Activated naive CD4-positive, alpha-beta T cell treated with Interleukin-2 at 50 U/mL for 16 hours (primary cell): ENCODE data around the gene CYBA.
"Not testable (repeated sequence)": the region's sequence is repeated elsewhere in the genome, so short reads cannot be mapped to it uniquely, and the experiment has no call there.

ENCODE experiments used
- DNase-seq: peaks from one replicate; pipeline ENCODE4 v3.0.0-alpha.2; 2020

Gene CYBA

GRCh38 chr16:88686062-88686438 lies 35.2 kb upstream of the CYBA start:
- DNase-seq: peak; percentile 50

- DNase-seq: peak; percentile 73
Measured at GRCh38 chr16:88685156-88686061, 34.6 kb upstream of the CYBA start.

GRCh38 chr16:88684569-88685155 lies 33.8 kb upstream of the CYBA start:
- DNase-seq: no peak

- peak; percentile 70 for DNase-seq
Measured at GRCh38 chr16:88681709-88682451, 31.0 kb upstream of the CYBA start.

GRCh38 chr16:88681084-88681680 lies 30.3 kb upstream of the CYBA start:
- peak; percentile 48 for DNase-seq

- no peak for DNase-seq
Measured at GRCh38 chr16:88680554-88681083, 29.8 kb upstream of the CYBA start.

- no peak for DNase-seq
Measured at GRCh38 chr16:88678224-88678979, 27.5 kb upstream of the CYBA start.

GRCh38 chr16:88677721-88678120 lies 26.9 kb upstream of the CYBA start:
- no peak for DNase-seq

GRCh38 chr16:88676502-88677242 lies 25.8 kb upstream of the CYBA start:
- no peak for DNase-seq

GRCh38 chr16:88673716-88674379 lies 23.0 kb upstream of the CYBA start:
- no peak for DNase-seq

GRCh38 chr16:88672776-88673175 lies 21.9 kb upstream of the CYBA start:
- no peak for DNase-seq

- no peak for DNase-seq
Measured at GRCh38 chr16:88671806-88672205, 21.0 kb upstream of the CYBA start.

- DNase-seq: no peak
Measured at GRCh38 chr16:88669980-88670379, 19.1 kb upstream of the CYBA start.

GRCh38 chr16:88669493-88669892 lies 18.6 kb upstream of the CYBA start:
- DNase-seq: not testable (repeated sequence)

- no peak for DNase-seq
Measured at GRCh38 chr16:88667461-88667860, 16.6 kb upstream of the CYBA start.

- no peak for DNase-seq
Measured at GRCh38 chr16:88665570-88665969, 14.7 kb upstream of the CYBA start.

- no peak for DNase-seq
Measured at GRCh38 chr16:88665148-88665547, 14.3 kb upstream of the CYBA start.

GRCh38 chr16:88662843-88663606 lies 12.2 kb upstream of the CYBA start, which contains the start of gene MVD:
Gene MVD (minus strand): TSS chr16:88663091. CDS start chr16:88663080, 11 bp downstream.
- peak; percentile 96 for DNase-seq

- peak; percentile 32 for DNase-seq
Measured at GRCh38 chr16:88662222-88662842, 11.5 kb upstream of the CYBA start.
